Activated T-cell treated with anti-CD3 and anti-CD28 coated beads, Interleukin-2, amount 50 U/mL, for 24 hours (primary cell): ENCODE results near the gene ASIC3.
"Not testable (repeated sequence)": the region's sequence is repeated elsewhere in the genome, so short reads cannot be mapped to it uniquely, and the experiment has no call there.

ENCODE experiments used
- DNase-seq: peaks from one replicate; pipeline ENCODE4 v3.0.0-alpha.2; 2020
- H3K27ac Mint-ChIP-seq: 2 replicates; pipeline ENCODE4 v1.8.0; 2020; ENCODE audit warnings: mild to moderate bottlenecking, mixed read lengths
- H3K27me3 Mint-ChIP-seq: 2 replicates; pipeline ENCODE4 v1.8.0; 2020; ENCODE audit warnings: mixed read lengths
- H3K36me3 Mint-ChIP-seq: 2 replicates; pipeline ENCODE4 v1.8.0; 2020; ENCODE audit warnings: low read depth, mixed read lengths
- H3K4me1 Mint-ChIP-seq: 2 replicates; pipeline ENCODE4 v1.8.0; 2020; ENCODE audit warnings: low read depth, mixed read lengths
- H3K4me3 Mint-ChIP-seq: 2 replicates; pipeline ENCODE4 v1.8.0; 2020; ENCODE audit warnings: mild to moderate bottlenecking, moderate library complexity, mixed read lengths
- H3K9me3 Mint-ChIP-seq: 2 replicates; pipeline ENCODE4 v1.8.0; 2020; ENCODE audit warnings: mixed read lengths

The ASIC3 gene

GRCh38 chr7:151034312-151035025 lies 13.9 kb upstream of the ASIC3 start:
- peaks cover 68% of the 10 kb centered on the region for H3K36me3 Mint-ChIP-seq
- H3K4me1 Mint-ChIP-seq, result peaks cover 15% of the 10 kb centered on the region
- H3K4me3 Mint-ChIP-seq, result no peak overlapping the region
- no peak for DNase-seq
- no peaks in the 10 kb centered on the region for H3K27me3 Mint-ChIP-seq
- no peaks in the 10 kb centered on the region for H3K9me3 Mint-ChIP-seq
- H3K27ac Mint-ChIP-seq, result no peak overlapping the region

- H3K36me3 Mint-ChIP-seq, result peaks cover 64% of the 10 kb centered on the region
- no peak overlapping the region for H3K4me3 Mint-ChIP-seq
- H3K27ac Mint-ChIP-seq, result no peak overlapping the region
- DNase-seq, result no peak
- no peaks in the 10 kb centered on the region for H3K9me3 Mint-ChIP-seq
- H3K4me1 Mint-ChIP-seq, result peaks cover 18% of the 10 kb centered on the region
- no peaks in the 10 kb centered on the region for H3K27me3 Mint-ChIP-seq
Measured at GRCh38 chr7:151035026-151035717, 13.2 kb upstream of the ASIC3 start.

GRCh38 chr7:151035902-151036301 lies 12.4 kb upstream of the ASIC3 start:
- Mint-ChIP-seq H3K9me3 (no peaks in the 10 kb centered on the region), H3K4me1 (peaks cover 18% of the 10 kb centered on the region), H3K36me3 (peaks cover 65% of the 10 kb centered on the region), H3K27ac (no peak overlapping the region), H3K27me3 (no peaks in the 10 kb centered on the region), H3K4me3 (no peak overlapping the region)
- no peak for DNase-seq

GRCh38 chr7:151038951-151039849 lies 9.1 kb upstream of the ASIC3 start:
- Mint-ChIP-seq H3K36me3 (peaks cover 60% of the 10 kb centered on the region), H3K27ac (peak overlapping the region; percentile 96), H3K27me3 (no peaks in the 10 kb centered on the region), H3K4me3 (peak overlapping the region; percentile 21), H3K9me3 (no peaks in the 10 kb centered on the region), H3K4me1 (peaks cover 18% of the 10 kb centered on the region)
- DNase-seq, result peak; percentile 82

GRCh38 chr7:151039850-151040548 lies 8.3 kb upstream of the ASIC3 start:
- H3K27ac Mint-ChIP-seq, result peak overlapping the region; percentile 96
- H3K9me3 Mint-ChIP-seq, result no peaks in the 10 kb centered on the region
- peaks cover 18% of the 10 kb centered on the region for H3K4me1 Mint-ChIP-seq
- peaks cover 60% of the 10 kb centered on the region for H3K36me3 Mint-ChIP-seq
- DNase-seq, result no peak
- no peaks in the 10 kb centered on the region for H3K27me3 Mint-ChIP-seq
- H3K4me3 Mint-ChIP-seq, result no peak overlapping the region

GRCh38 chr7:151040616-151041375 lies 7.5 kb upstream of the ASIC3 start:
- Mint-ChIP-seq H3K4me1 (peaks cover 18% of the 10 kb centered on the region), H3K36me3 (peaks cover 58% of the 10 kb centered on the region)

GRCh38 chr7:151043449-151043848 lies 4.9 kb upstream of the ASIC3 start:
- Mint-ChIP-seq H3K36me3 (peaks cover 46% of the 10 kb centered on the region), H3K4me1 (peaks cover 18% of the 10 kb centered on the region)
- H3K27me3 Mint-ChIP-seq, DNase-seq, H3K27ac Mint-ChIP-seq, H3K4me3 Mint-ChIP-seq, H3K9me3 Mint-ChIP-seq: not testable (repeated sequence)

More at GRCh38 chr7:151040616-151041375, 7.5 kb upstream of the ASIC3 start:
- Mint-ChIP-seq H3K9me3 (no peaks in the 10 kb centered on the region), H3K27ac (no peak overlapping the region), H3K27me3 (no peaks in the 10 kb centered on the region), H3K4me3 (no peak overlapping the region)
- DNase-seq, result no peak

- no peak overlapping the region for H3K27ac Mint-ChIP-seq
- no peak overlapping the region for H3K4me3 Mint-ChIP-seq
- no peaks in the 10 kb centered on the region for H3K9me3 Mint-ChIP-seq
- no peaks in the 10 kb centered on the region for H3K27me3 Mint-ChIP-seq
- peaks cover 13% of the 10 kb centered on the region for H3K4me1 Mint-ChIP-seq
- peaks cover 45% of the 10 kb centered on the region for H3K36me3 Mint-ChIP-seq
- no peak for DNase-seq
Measured at GRCh38 chr7:151043959-151044358, 4.4 kb upstream of the ASIC3 start.

- no peak overlapping the region for H3K27ac Mint-ChIP-seq
- no peaks in the 10 kb centered on the region for H3K4me1 Mint-ChIP-seq
- H3K27me3 Mint-ChIP-seq, result no peaks in the 10 kb centered on the region
- DNase-seq, result no peak
- no peaks in the 10 kb centered on the region for H3K9me3 Mint-ChIP-seq
- peaks cover 45% of the 10 kb centered on the region for H3K36me3 Mint-ChIP-seq
- no peak overlapping the region for H3K4me3 Mint-ChIP-seq
Measured at GRCh38 chr7:151045262-151045661, 3.1 kb upstream of the ASIC3 start.

GRCh38 chr7:151045967-151046366 lies 2.4 kb upstream of the ASIC3 start:
- peak overlapping the region; percentile 66 for H3K27ac Mint-ChIP-seq
- no peaks in the 10 kb centered on the region for H3K27me3 Mint-ChIP-seq
- H3K36me3 Mint-ChIP-seq, result peaks cover 41% of the 10 kb centered on the region
- no peaks in the 10 kb centered on the region for H3K4me1 Mint-ChIP-seq
- DNase-seq, result no peak
- H3K4me3 Mint-ChIP-seq, result no peak overlapping the region
- no peaks in the 10 kb centered on the region for H3K9me3 Mint-ChIP-seq

- no peak for DNase-seq
- no peak overlapping the region for H3K4me3 Mint-ChIP-seq
- no peaks in the 10 kb centered on the region for H3K27me3 Mint-ChIP-seq
- H3K36me3 Mint-ChIP-seq, result peaks cover 33% of the 10 kb centered on the region
- H3K27ac Mint-ChIP-seq, result no peak overlapping the region
- H3K9me3 Mint-ChIP-seq, result no peaks in the 10 kb centered on the region
- H3K4me1 Mint-ChIP-seq, result peaks cover 1% of the 10 kb centered on the region
Measured at GRCh38 chr7:151046603-151047573, 1.4 kb upstream of the ASIC3 start.

GRCh38 chr7:151048911-151049463 lies 656 bp downstream of the ASIC3 start:
- H3K36me3 Mint-ChIP-seq, result peaks cover 19% of the 10 kb centered on the region
- no peaks in the 10 kb centered on the region for H3K27me3 Mint-ChIP-seq
- H3K4me1 Mint-ChIP-seq, result peaks cover 7% of the 10 kb centered on the region
- H3K27ac Mint-ChIP-seq, result no peak overlapping the region
- H3K4me3 Mint-ChIP-seq, result no peak overlapping the region
- H3K9me3 Mint-ChIP-seq, result no peaks in the 10 kb centered on the region
- DNase-seq, result no peak
